Tibial nerve (tissue), 4 donors: ENCODE results near the gene GATAD2A. TPM values are rescaled to one million over a fixed set of nuclear protein-coding genes. Genes with fewer than 3 reads are reported as not detected.

ENCODE experiments used
- DNase-seq, 2 donors: peaks; one replicate each; pipeline ENCODE4 v3.0.0-alpha.2; 2019; ENCODE audit warnings: low spot score in 2 of 2
- H3K27ac ChIP-seq, 4 donors: fragments of 200-600 bp; sonication (generic) in 3 of 4; one replicate each; pipeline ENCODE4 v1.5.1; 2017 to 2019; ENCODE audit warnings: mild to moderate bottlenecking in 1 of 4
- H3K27me3 ChIP-seq, 2 donors: fragments of 200-600 bp; sonication (generic) in 1 of 2; one replicate each; pipeline versions ENCODE4 v1.5.1 to v1.6.0; 2017 to 2019
- H3K36me3 ChIP-seq, 3 donors: fragments of 200-600 bp; sonication (generic); one replicate each; pipeline ENCODE4 v1.5.1; 2018 to 2019
- H3K4me1 ChIP-seq, 4 donors: fragments of 200-600 bp; sonication (generic) in 3 of 4; one replicate each; pipeline ENCODE4 v1.5.1; 2017 to 2019
- H3K4me3 ChIP-seq, 4 donors: fragments of 200-600 bp; sonication (generic) in 3 of 4; one replicate each; pipeline ENCODE4 v1.5.1; 2017 to 2019; ENCODE audit warnings: mild to moderate bottlenecking in 1 of 4, moderate library complexity in 1 of 4
- H3K9me3 ChIP-seq, 4 donors: fragments of 200-600 bp; sonication (generic) in 3 of 4; one replicate each; pipeline ENCODE4 v1.5.1; 2017 to 2019
- EP300 ChIP-seq, 2 donors: sonication (generic); formaldehyde crosslinking; IDR thresholded peaks; one replicate each; pipeline ENCODE4 v1.6.1; 2017; ENCODE audit warnings: antibody characterized with exemption in 2 of 2, mild to moderate bottlenecking in 1 of 2
- POLR2A ChIP-seq, 2 donors: fragments of 450-650 bp; IDR thresholded peaks; one replicate each; pipeline ENCODE4 v1.6.1; 2017; ENCODE audit warnings: antibody characterized with exemption in 2 of 2, mild to moderate bottlenecking in 2 of 2, moderate library complexity in 2 of 2
- WGBS, 2 donors: methylation state at CpG; one replicate each; pipeline ENCODE4 v1.1.5; 2018; 5-methylcytosine and 5-hydroxymethylcytosine counted together
- total RNA-seq, 4 donors: library from RNA; depleted of rRNA; stranded (reverse); fragments of >200 nt; gene quantifications; one replicate each; pipeline ENCODE4 v1.1.0, GENCODE V29; 2016
- TF ChIP-seq, protein P1 (sequence below), 5 experiments: fragments of 200-600 bp in 3 of 5; fragments of 450-650 bp in 2 of 5; sonication (generic) in 3 of 5; IDR thresholded peaks; one replicate each; pipeline ENCODE4 v1.5.1; 2016 to 2019; ENCODE audit warnings: antibody characterized with exemption in 5 of 5, mild to moderate bottlenecking in 3 of 5, moderate library complexity in 2 of 5

The GATAD2A gene
- total RNA-seq, 4 donors from 2014 or later, result 34.1 to 69.6 (median 36.8) TPM

- H3K9me3 ChIP-seq, result peaks cover 0 to 3% (median 0%) of the 10 kb centered on the region in 4 donors
- no peaks in the 10 kb centered on the region for H3K36me3 ChIP-seq
- no peak overlapping the region for H3K4me3 ChIP-seq
- DNase-seq, result no peak
- H3K27ac ChIP-seq, result no peak overlapping the region
- TF ChIP-seq POLR2A (IDR thresholded peaks at IDR 0.05) (no peak), EP300 (IDR thresholded peaks at IDR 0.05) (no peak)
- TF ChIP-seq, protein P1, sequence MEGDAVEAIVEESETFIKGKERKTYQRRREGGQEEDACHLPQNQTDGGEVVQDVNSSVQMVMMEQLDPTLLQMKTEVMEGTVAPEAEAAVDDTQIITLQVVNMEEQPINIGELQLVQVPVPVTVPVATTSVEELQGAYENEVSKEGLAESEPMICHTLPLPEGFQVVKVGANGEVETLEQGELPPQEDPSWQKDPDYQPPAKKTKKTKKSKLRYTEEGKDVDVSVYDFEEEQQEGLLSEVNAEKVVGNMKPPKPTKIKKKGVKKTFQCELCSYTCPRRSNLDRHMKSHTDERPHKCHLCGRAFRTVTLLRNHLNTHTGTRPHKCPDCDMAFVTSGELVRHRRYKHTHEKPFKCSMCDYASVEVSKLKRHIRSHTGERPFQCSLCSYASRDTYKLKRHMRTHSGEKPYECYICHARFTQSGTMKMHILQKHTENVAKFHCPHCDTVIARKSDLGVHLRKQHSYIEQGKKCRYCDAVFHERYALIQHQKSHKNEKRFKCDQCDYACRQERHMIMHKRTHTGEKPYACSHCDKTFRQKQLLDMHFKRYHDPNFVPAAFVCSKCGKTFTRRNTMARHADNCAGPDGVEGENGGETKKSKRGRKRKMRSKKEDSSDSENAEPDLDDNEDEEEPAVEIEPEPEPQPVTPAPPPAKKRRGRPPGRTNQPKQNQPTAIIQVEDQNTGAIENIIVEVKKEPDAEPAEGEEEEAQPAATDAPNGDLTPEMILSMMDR (IDR thresholded peaks at IDR 0.05), result no peak
- peaks cover 0 to 38% of the 10 kb centered on the region in 2 donors for H3K27me3 ChIP-seq
- peaks cover 0 to 3% (median 0%) of the 10 kb centered on the region in 4 donors for H3K4me1 ChIP-seq
- 63 to 72% methylated on average over 10 of the region's 10 CpGs for WGBS, 2 donors
Observed at GRCh38 chr19:19550972-19551852, 145.7 kb downstream of the GATAD2A start.

GRCh38 chr19:19551853-19552192, 146.3 kb downstream of the GATAD2A start:
- peaks cover 0 to 37% of the 10 kb centered on the region in 2 donors for H3K27me3 ChIP-seq
- H3K9me3 ChIP-seq, result peaks cover 0 to 3% (median 0%) of the 10 kb centered on the region in 4 donors
- TF ChIP-seq EP300 (IDR thresholded peaks at IDR 0.05), result no peak
- no peak overlapping the region for H3K27ac ChIP-seq
- H3K4me3 ChIP-seq, result no peak overlapping the region
- no peak for DNase-seq
- no peaks in the 10 kb centered on the region for H3K36me3 ChIP-seq
- peaks cover 0 to under 1% (median 0%) of the 10 kb centered on the region in 4 donors for H3K4me1 ChIP-seq
- WGBS, 2 donors, result 45 to 54% methylated on average over 14 of the region's 14 CpGs

GRCh38 chr19:19552798-19553197, 147.3 kb downstream of the GATAD2A start:
- TF ChIP-seq, protein P1 (IDR thresholded peaks at IDR 0.05), result peak in 4 of 5 experiments; percentile 14 to 43 (median 30)
- no peak for TF ChIP-seq EP300 (IDR thresholded peaks at IDR 0.05)
- H3K27me3 ChIP-seq, result peaks cover 0 to 27% of the 10 kb centered on the region in 2 donors
- no peak overlapping the region for H3K27ac ChIP-seq
- H3K4me3 ChIP-seq, result no peak overlapping the region
- peaks cover 0 to 3% (median 0%) of the 10 kb centered on the region in 4 donors for H3K9me3 ChIP-seq
- H3K36me3 ChIP-seq, result no peaks in the 10 kb centered on the region
- 51 to 54% methylated on average over 4 to 6 of the region's 6 CpGs for WGBS, 2 donors
- no peaks in the 10 kb centered on the region for H3K4me1 ChIP-seq
- no peak for DNase-seq

- Histone ChIP-seq H3K4me1 (no peaks in the 10 kb centered on the region), H3K36me3 (no peaks in the 10 kb centered on the region), H3K4me3 (no peak overlapping the region), H3K9me3 (peaks cover 0 to 3% (median 0%) of the 10 kb centered on the region in 4 donors), H3K27ac (no peak overlapping the region), H3K27me3 (peaks cover 0 to 18% of the 10 kb centered on the region in 2 donors)
- no peak for TF ChIP-seq POLR2A (IDR thresholded peaks at IDR 0.05)
- TF ChIP-seq EP300 (IDR thresholded peaks at IDR 0.05), result no peak
- TF ChIP-seq, protein P1 (IDR thresholded peaks at IDR 0.05), result no peak
- WGBS, 2 donors, result 88 to 90% methylated on average over 10 of the region's 10 CpGs
- no peak for DNase-seq
Observed at GRCh38 chr19:19553670-19554069, 148.2 kb downstream of the GATAD2A start.

GRCh38 chr19:19554074-19555023, 148.9 kb downstream of the GATAD2A start:
- TF ChIP-seq, protein P1 (IDR thresholded peaks at IDR 0.05), result peak; percentile 48 to 67 (median 60)
- no peak for TF ChIP-seq POLR2A (IDR thresholded peaks at IDR 0.05)
- Histone ChIP-seq H3K36me3 (no peaks in the 10 kb centered on the region), H3K4me1 (no peaks in the 10 kb centered on the region), H3K27me3 (peaks cover 0 to 12% of the 10 kb centered on the region in 2 donors), H3K9me3 (peaks cover 0 to 3% (median 0%) of the 10 kb centered on the region in 4 donors), H3K4me3 (no peak overlapping the region), H3K27ac (no peak overlapping the region)
- WGBS, 2 donors, result 66 to 67% methylated on average over 31 to 34 of the region's 34 CpGs
- peak in 1 of 2 donors; percentile 49 for DNase-seq
